SH-SY5Y (cell line): Measurements from ENCODE around the gene COL27A1.

Experiments used
- GATA2 ChIP-seq: IDR thresholded peaks from 2 replicates; pipeline ENCODE4 v1.6.1; 2011; ENCODE audit warnings: mild to moderate bottlenecking, low read depth, low read length
- GATA3 ChIP-seq: IDR thresholded peaks from 2 replicates; pipeline ENCODE4 v1.6.1; 2011; ENCODE audit warnings: low read depth, mild to moderate bottlenecking, low read length, moderate library complexity

- TF ChIP-seq GATA2 (no peak), GATA3 (no peak)
These were observed 132.4 kb downstream of the COL27A1 start for GRCh38 chr9:114287763-114288192.
